NCI-H2171 treated with DMSO at 0.1 percent for 48 hours (cell line): ENCODE measurements around the gene CD83.
"Not testable (repeated sequence)": the region's sequence is repeated elsewhere in the genome, so short reads cannot be mapped to it uniquely, and the experiment has no call there.

ENCODE experiments used
- DNase-seq: peaks from one replicate; lab custom pipeline; 2025; lab: John Stamatoyannopoulos, UW

The CD83 gene

GRCh38 chr6:14148471-14148870 is 30.9 kb downstream of the CD83 start:
- no peak for DNase-seq

- peak; percentile 23 for DNase-seq
Measured at GRCh38 chr6:14149053-14149738, 31.6 kb downstream of the CD83 start.

DNA sequence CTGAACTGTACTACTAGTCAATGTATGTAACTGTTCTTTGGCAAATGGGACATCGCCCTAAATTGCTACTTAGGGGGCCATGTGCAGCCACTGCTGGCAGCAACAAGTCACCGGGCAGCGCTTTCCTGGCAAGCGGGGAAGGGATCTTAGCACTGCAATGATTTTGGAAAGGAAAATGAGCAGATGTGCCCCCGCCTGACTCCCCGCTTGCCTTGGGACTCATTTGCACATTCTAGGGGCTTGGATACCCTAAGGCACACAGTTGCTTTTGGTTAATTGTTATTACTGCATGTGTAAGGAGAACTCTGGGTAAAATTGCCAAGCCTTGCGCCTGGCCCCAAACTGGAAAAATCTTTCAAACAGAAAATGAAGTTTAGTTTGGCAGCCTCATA is 32.2 kb downstream of the CD83 start:
- DNase-seq, result no peak

GRCh38 chr6:14151300-14151699 is 33.7 kb downstream of the CD83 start:
- DNase-seq, result not testable (repeated sequence)

- no peak for DNase-seq
Measured at GRCh38 chr6:14151773-14152172, 34.2 kb downstream of the CD83 start.

DNA sequence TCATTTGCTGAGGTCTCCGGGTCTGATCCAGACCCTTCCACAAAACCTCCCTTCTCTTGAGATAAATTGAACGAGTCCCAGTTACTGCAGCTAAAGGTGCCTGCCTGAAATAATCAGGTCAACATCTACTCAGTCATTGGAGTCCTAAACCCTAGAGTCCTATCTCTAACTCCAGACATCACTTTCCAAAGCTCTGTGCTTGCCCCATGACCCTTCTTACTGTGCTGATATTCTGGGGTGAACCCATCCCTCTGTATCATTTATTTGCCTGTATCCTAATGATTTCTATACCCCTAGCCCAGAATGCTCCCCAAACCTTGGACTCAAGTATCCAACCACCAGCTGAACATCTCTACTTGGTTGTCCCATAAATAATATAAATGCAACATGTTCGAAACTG is 35.7 kb downstream of the CD83 start:
- DNase-seq, result no peak

DNA sequence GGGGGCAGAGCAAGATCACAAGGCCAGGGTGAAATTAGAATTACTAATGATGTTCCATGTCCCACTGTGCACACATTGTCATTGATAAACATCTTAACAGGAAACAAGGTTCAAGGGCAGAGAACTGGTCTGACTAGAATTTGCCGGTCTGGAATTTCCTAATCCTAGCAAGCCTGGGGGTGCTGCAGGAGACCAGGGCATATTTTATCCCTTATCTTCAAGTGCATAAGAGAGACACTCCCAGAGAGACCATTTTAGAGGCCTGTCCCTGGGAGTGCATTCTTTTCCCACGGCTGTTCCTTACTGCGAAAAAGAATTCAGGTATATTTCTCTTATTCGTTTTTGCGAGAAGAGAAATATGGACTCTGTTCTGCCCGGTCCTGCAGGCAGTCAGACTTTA is 41.5 kb downstream of the CD83 start:
- no peak for DNase-seq

- DNase-seq, result no peak
Measured at GRCh38 chr6:14162826-14163225, 45.3 kb downstream of the CD83 start.

DNA sequence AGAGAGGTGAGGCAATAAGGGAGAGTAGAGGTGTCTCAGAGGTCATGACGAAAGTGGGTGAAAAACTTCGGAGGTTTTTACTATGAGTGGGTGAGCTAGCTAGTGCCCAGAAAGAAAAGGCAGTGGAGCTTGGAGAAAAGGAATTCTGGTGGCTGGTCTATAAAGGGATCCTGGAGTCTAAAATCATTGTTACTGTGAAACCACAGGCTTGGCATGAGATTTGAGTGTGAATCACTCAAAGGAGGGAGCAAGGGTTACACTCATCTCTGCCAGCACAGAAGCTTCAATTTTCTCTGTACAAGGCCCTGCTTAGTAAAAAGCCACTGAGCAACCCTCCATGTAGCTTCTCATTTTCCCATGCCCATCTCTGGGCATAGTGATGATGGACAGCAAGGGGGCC is 47.5 kb downstream of the CD83 start:
- DNase-seq, result no peak

GRCh38 chr6:14166839-14167238 is 49.3 kb downstream of the CD83 start:
- DNase-seq, result no peak

- DNase-seq, result no peak
Measured at GRCh38 chr6:14170128-14170527, 52.6 kb downstream of the CD83 start.

- no peak for DNase-seq
Measured at GRCh38 chr6:14172562-14172961, 55.0 kb downstream of the CD83 start.

- DNase-seq, result no peak
Measured at GRCh38 chr6:14174226-14174625, 56.7 kb downstream of the CD83 start.

DNA sequence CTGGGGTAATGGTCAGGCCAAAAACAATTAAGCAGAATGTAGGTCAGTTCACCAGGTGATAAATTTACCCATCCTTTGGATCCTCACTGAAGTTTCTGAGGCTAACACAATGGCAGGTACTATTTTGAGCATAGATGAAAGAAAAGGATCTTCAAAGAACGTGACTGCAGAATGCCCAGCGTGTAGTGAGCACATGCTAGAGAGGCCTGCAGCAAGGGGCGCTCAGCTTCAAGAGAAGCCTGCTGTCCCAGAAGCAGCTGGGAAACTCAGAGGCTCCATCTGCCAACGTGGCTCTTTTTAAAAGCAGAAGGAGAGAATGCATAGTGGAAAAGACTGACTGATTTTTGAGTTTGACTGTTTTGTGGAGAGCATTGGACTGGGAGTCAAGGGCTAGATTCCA is 57.4 kb downstream of the CD83 start:
- peak; percentile 30 for DNase-seq

DNA sequence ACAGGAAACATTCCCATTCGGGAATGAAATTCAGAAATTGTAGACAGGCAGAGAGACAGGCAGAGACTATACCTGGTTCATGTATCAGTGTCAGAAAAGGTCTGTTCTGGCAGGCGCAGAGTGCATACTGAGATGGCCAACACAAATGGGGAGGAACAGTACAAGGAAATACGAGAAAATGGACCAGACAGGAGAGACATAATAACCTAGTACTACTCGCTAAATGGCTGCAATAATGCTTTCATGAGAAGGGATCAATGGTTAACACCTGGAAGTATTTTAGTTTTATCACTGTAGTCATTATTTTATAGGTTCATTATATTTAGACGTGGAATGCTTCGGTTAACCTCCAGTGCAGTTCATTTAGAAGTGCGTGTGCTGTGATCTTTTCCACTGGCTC is 58.9 kb downstream of the CD83 start:
- no peak for DNase-seq

DNA sequence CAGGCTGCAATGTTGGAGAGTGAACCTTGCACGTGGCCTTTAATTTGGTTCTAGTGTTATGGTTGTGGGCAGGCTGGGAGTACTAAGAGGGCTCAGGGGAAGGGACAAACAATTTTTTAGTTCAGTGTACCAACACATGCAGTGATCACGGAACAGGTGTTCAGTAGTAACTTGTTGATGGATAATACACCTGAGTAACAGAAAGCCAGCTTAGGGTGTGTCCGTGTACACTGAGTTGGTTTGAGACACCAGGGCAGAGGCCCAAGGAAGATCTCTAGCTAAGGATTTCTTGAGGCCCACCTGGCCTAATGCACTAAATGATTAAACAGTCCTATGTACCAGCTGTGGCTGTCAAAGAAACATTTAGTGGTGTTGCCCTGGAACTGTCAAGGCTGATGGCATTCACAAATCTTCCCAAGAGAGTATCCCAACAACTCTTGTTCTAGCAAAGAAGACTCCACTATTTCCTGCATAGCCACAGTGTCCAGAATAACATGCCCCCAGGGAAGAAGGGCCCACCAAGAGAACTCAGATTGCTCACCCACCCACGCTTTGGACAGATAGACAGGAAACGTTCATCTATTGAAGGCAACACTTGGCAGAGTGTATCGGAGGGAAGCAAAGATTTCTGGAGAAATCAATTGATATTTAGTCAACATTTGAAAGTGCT is 60.0 kb downstream of the CD83 start:
- no peak for DNase-seq

- DNase-seq, result no peak
Measured at GRCh38 chr6:14178083-14178445, 60.5 kb downstream of the CD83 start.

- no peak for DNase-seq
Measured at GRCh38 chr6:14180609-14181008, 63.0 kb downstream of the CD83 start.

- DNase-seq, result no peak
Measured at GRCh38 chr6:14182916-14183315, 65.3 kb downstream of the CD83 start.
